GM19397 (cell line): ENCODE data around the gene KIAA1217.

Experiments
- ATAC-seq: cut with Tn5 transposase; IDR thresholded peaks from one replicate; pipeline ENCODE4 v1.9.1; 2021; ENCODE audit warnings: mild to moderate bottlenecking, moderate library complexity; ENCODE audit not compliant: unreplicated experiment

Gene KIAA1217

DNA sequence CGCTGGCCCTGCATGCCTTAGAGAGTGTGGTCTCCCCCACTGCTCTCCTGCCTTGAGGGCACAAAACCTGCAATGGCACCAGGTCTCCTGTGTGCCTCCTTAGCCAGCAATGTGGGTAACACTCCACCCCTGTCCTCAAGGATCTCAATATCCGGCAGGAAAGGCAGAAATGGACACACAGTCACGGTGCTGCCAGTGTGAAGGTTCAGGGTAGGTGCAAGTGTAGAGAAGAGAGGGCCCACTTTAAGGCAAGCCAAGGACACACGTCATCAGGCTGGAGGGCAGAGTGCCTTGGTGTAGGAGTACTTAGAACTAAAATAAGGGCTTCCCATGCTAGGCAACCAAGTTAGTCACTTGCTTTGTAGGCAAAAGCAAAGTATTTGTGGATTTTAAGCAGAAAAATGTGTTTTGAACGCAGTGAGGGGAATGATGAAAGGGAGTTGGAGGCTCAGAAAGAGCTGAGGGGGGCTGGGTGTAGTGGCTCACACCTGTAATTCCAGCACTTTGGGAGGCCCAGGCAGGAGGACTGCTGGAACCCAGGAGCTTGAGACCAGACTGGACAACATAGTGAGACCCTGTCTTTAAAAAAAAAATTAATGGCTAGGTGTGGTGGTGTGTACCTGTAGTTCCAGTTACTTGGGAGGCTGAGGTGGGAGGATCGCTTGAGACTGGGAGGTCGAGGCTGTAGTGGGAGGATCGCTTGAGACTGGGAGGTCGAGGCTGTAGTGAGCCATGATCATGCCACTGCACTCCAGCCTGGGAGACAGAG is 361.9 kb downstream of the KIAA1217 start:
- ATAC-seq = no peak

DNA sequence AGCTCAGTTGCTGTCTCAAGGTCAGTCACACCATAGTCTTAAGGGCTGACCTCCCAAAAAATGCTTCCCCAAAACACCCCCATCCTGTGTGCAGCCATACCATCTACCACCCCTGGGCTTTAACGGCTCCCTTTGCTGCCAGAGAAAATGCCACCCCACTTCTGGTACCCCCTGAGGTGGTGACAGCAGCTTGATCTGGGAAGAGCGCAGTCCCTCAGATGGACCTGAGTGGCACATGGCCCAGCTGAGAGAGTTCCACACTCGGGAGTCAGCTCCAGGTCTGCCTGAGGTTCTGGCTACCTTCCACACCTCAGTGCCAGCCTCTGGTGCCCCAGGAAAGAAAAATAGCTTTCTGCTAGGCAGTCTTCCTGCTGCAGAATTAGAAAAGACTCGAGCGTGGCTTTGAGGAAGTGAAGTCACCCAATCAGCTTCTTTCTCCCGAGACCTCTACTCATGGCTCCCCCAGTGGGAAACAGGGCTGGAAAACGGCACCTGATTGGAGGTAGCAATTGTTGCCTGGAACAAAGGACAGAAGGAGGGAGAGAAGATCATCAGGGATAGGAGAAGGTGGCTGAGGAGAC is 363.0 kb downstream of the KIAA1217 start:
- no peak for ATAC-seq

DNA sequence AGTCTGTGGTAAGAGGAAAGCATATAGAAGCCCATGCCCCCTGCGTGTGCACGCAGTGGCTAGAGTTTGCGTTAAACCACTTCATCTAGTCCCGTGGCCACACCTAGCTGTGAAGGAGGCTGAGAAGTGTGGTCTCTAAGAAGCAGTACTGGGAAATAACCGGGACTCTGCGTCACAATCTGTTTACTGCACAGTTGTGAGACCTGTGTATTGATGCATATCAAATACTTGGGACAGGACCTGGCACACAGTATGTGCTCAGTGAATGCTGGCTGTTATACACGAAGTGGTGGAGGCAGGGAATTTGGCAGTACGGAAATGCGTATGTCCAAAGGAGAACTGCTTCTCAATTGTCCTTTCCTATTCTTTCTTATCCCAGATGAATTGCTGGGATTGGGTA is 365.2 kb downstream of the KIAA1217 start:
- ATAC-seq = no peak

DNA sequence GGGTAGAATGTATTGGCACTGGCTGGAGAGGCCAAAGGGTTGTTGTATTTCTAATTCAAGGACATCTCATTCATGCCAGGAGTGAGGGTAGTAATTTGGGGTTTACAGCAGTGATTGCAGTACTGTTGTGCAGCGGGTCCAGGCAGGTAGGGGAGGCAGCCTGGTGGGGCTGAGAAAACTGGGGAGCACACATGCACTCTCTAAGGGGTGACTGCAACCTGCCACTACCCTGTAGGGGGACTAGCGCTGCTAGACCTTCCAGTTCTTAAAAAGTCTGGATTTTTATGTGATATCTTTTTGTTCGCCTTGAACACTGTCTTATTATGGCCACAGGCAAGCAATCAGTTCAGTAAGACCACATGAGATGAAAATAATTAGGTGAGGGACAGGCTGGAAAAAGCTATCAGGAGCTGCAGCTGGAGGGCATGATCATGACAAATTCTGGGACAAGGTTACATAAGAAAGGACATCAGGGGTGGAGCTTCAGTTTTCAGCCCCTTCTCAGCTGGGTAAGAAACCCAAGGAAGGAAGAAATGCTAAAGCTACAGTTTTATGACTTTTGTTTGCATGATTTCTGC is 365.7 kb downstream of the KIAA1217 start:
- ATAC-seq = no peak

DNA sequence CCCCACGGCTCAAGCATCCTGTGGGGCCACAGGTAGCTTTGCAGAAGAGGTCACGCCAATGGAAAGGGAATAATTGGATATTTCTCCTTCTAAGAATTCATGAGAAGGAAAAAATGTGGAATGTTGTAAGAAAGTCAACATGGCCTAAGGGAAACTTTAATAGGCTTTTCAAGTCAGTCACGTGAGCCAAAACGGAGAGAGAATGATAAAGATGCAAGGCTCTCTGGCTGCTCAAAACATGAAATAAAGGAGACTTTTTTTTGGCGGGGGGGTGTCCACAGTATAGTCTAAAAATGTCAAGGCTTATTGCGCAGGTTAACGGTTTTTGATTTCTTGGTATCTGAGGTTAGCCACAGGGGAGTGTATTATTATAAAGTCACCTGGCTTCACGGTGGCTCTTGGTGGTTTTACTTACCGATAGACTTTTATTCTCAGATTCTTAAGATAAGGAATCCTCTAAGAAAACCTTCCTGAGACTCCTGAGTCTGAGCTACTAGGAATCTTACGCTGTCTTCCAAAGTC is 366.6 kb downstream of the KIAA1217 start:
- ATAC-seq = no peak

DNA sequence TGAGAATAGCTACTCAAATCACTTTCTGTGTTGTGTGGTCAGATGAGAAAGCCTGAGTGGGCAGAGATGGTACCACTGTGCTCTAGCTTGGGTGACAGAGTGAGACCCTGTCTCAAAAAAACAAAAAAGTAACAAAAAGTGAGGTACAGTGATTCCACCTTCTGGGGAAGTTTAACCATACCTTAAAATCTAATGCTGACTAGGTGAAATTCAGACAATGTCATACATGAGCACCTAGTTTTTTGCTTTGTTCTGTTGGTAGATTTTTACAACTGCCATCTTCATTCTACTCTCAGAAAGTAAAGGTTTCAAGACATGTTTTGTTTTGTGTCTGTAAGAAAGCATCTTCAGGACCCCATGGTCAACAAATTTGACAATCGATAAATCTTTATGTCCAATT is 370.5 kb downstream of the KIAA1217 start:
- no peak for ATAC-seq

DNA sequence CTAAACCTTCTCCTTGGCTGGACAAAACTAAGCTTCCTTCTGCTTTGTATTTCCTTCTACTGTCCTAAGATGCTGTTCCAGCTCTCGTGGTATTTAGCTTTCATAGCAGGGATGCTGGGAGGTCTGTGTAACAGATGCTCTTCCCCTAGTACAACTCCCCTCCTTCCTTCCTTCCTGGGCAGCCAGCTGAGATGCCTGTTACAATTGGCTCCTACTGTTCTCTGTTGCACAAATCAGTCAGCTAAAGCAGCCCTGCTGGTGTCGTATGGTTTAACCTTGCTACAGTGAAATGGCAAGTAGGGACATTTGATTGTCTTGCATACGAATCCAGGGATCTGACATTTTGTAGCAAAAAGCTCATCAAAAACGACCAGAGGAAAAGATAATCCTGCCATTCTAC is 371.0 kb downstream of the KIAA1217 start:
- no peak for ATAC-seq

DNA sequence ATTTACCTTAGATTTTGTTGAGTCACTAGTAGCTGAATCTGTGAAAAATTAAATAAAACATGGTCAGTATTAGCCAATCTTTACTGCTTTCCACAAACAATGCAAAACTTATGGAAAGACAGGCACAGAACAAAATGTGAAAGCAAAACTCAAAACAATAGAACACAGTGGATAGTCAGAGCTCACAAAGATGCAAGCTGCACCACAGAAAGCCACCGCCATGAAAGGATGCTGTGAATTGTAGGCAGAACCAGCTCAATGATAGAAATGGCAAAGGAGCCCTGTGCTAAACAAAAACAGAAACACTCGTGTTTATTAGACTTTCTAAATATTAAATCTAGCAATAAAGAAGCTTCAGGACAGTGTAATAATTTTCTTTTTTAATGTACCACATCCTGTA is 380.3 kb downstream of the KIAA1217 start:
- no peak for ATAC-seq

DNA sequence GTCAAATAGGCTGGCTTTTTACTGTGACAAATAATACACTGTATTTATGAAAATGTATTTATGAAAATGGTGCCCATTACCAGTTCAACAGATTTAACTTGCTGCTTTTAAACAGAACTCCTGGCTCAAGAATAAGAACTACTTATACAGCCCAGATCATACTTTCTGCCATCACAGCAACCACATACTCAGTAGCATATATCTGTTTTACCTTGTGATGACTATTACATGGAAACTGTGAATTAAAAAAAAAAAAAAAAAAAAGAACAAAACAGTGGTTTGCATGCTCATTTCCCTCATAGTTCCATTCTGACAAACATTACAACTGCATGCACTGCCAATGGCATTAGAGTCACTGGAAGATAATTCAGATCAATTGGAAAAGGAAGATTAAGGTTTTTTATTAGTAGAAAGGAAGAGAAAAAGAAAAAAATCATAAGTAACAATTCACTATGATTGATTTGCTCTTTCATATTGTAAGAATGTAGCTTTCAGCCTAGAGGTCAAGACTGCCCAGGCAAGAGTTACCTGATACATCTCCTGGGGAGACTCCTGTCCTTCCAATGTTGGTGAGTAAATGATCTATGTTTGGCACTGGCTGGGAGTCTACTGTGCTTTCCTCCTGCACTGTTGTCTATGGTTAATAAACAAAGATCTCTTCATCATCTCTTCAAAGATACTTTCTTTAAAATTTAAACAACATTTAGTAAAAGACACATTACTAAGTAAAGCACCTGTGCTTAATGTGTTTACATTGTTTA is 381.9 kb downstream of the KIAA1217 start:
- ATAC-seq = no peak

DNA sequence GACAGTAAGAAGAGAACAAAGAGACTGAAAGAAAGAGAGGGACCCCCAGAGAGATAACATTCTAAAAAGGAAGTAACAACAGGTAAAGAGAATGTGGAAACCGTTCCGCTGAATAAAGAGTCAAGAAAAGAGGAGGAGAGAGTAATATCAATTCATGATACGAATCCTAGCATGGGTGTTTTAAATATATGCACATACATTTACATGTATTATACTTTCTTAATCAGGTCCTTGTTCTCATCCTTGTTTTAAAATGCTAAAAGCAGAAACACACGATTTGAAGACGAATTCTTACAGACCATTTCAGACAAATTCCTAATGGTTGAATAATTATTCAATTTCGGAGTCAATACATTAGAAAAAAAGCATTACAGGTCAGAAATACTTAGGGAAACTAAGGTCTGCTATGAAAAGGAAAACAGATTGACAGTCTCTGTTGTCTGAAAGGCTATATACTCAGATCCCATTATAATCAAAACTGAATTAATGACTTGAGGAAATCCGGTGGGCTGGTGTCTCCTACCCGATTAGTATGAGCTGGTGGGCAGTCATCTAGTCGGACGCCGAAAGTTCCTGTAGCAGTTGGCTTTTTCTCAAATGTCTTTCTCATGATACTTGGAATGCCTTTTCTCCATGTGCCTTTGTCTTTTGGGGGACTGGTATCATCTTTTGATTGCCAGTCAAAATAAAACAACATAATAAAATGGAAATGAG is 387.4 kb downstream of the KIAA1217 start:
- no peak for ATAC-seq

DNA sequence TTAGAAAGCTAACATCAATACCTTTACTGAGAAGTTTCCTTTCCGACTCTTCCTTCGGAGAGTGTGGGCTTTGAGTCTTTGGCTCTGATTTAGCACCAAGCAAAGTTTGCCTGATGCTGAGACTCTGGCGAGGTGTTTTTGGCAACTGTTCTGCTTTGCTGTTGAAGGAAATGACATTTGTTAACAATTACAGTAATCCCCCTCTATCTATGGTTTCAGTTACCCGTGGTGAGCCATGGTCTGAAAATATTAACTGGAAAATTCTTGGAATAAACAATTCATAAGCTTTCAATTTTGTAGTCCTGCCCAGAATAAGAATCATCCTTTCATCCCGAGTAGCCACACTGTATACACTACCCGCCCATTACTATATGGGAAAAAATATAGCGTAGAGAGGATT is 388.5 kb downstream of the KIAA1217 start:
- ATAC-seq = no peak
